ENCODE data around the gene RCAN2. TPM values are rescaled to one million over a fixed set of nuclear protein-coding genes. Genes with fewer than 3 reads are reported as not detected.

RCAN2 gene
- total and polyA plus RNA-seq, 2 experiments from 2014 or later: 6.0 to 9.3 TPM

DNA sequence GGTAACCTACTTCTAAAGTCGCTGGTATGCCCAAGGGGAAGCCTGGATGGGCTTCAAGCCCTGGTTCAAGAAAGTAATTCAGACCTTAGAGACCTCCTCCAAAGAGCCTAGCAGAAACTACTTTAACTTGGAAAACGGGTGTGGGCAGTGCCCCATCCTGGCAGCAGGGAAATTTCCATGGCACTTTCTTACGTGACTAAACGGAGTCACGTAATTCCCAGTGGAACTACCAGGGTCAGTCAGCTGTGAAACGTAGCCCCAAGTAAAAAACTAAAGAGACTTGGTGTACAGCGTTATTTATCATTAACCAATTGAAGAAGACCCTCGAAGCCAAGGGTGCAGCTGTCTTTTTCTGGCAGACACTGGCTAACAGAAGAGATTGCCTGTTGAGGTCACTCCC, 114.0 kb downstream of the RCAN2 start:
- Histone ChIP-seq H3K9me2 (ENCODE audit: insufficient read depth) (no peaks in the 10 kb centered on the region), H2AFZ (no peak overlapping the region), H3F3A (replicated peaks; ENCODE audit: low read depth) (no peaks in the 10 kb centered on the region), H3K79me2 (replicated peaks; ENCODE audit: insufficient read depth) (no peaks in the 10 kb centered on the region), H3K4me2 (no peak overlapping the region), H3K4me3 (no peak overlapping the region), H3K27me3 (ENCODE audit: insufficient read depth) (no peaks in the 10 kb centered on the region), H3K4me1 (ENCODE audit: insufficient read depth) (0 out of 2 replicates have a peak, but pooled peaks cover under 1% of the 10 kb centered on the region), H3K36me3 (ENCODE audit: insufficient read depth) (no peaks in the 10 kb centered on the region), H3K27ac (ENCODE audit: low read depth) (no peak overlapping the region), H4K20me1 (replicated peaks; ENCODE audit: insufficient read depth) (no peaks in the 10 kb centered on the region; the same call in 1 of the 2 replicates)
- peaks cover 10% of the 10 kb centered on the region; the same call in 2 of the 3 replicates for H3K4me1 Mint-ChIP-seq
- H3K9me3 Mint-ChIP-seq: no peaks in the 10 kb centered on the region
- H3K36me3 Mint-ChIP-seq (ENCODE audit: low read depth): no peaks in the 10 kb centered on the region
- H3K27me3 Mint-ChIP-seq (ENCODE audit: insufficient read depth, low read depth, poor library complexity): no peaks in the 10 kb centered on the region
- H3K4me3 Mint-ChIP-seq: no peak overlapping the region
- DNase-seq (ENCODE audit: low spot score) (no peak), ATAC-seq (no peak)
- no peak overlapping the region for H3K27ac Mint-ChIP-seq
- TF ChIP-seq EZH2 (IDR thresholded peaks at IDR 0.05; ENCODE audit: low read depth, unreplicated experiment) (no peak), ZNF462 (CRISPR knock-in tag; IDR thresholded peaks at IDR 0.05) (no peak), POLR2AphosphoS5 (IDR thresholded peaks at IDR 0.05; ENCODE audit: low read depth) (no peak), REST (IDR thresholded peaks at IDR 0.05; ENCODE audit: unreplicated experiment) (no peak), JUNB (IDR thresholded peaks at IDR 0.05; ENCODE audit: unreplicated experiment) (no peak), STAT1 (IDR thresholded peaks at IDR 0.05; ENCODE audit: unreplicated experiment) (no peak), ETS1 (IDR thresholded peaks at IDR 0.05) (no peak), NANOG (IDR thresholded peaks at IDR 0.05; ENCODE audit: borderline replicate concordance) (no peak), ZNF331 (CRISPR knock-in tag; IDR thresholded peaks at IDR 0.05; ENCODE audit: low read depth) (no peak), ZNF114 (CRISPR knock-in tag; IDR thresholded peaks at IDR 0.05) (no peak), CREB1 (CRISPR knock-in tag; IDR thresholded peaks at IDR 0.05; ENCODE audit: low read depth) (no peak), EZH2phosphoT487 (IDR thresholded peaks at IDR 0.05; ENCODE audit: unreplicated experiment) (no peak)
- TF ChIP-seq, protein P1, sequence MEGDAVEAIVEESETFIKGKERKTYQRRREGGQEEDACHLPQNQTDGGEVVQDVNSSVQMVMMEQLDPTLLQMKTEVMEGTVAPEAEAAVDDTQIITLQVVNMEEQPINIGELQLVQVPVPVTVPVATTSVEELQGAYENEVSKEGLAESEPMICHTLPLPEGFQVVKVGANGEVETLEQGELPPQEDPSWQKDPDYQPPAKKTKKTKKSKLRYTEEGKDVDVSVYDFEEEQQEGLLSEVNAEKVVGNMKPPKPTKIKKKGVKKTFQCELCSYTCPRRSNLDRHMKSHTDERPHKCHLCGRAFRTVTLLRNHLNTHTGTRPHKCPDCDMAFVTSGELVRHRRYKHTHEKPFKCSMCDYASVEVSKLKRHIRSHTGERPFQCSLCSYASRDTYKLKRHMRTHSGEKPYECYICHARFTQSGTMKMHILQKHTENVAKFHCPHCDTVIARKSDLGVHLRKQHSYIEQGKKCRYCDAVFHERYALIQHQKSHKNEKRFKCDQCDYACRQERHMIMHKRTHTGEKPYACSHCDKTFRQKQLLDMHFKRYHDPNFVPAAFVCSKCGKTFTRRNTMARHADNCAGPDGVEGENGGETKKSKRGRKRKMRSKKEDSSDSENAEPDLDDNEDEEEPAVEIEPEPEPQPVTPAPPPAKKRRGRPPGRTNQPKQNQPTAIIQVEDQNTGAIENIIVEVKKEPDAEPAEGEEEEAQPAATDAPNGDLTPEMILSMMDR (conservative IDR thresholded peaks at IDR 0.05; ENCODE audit: low read depth in 2 of 2): no peak
